ENCODE data around the gene LAMA2.

- TF ChIP-seq, protein P1, sequence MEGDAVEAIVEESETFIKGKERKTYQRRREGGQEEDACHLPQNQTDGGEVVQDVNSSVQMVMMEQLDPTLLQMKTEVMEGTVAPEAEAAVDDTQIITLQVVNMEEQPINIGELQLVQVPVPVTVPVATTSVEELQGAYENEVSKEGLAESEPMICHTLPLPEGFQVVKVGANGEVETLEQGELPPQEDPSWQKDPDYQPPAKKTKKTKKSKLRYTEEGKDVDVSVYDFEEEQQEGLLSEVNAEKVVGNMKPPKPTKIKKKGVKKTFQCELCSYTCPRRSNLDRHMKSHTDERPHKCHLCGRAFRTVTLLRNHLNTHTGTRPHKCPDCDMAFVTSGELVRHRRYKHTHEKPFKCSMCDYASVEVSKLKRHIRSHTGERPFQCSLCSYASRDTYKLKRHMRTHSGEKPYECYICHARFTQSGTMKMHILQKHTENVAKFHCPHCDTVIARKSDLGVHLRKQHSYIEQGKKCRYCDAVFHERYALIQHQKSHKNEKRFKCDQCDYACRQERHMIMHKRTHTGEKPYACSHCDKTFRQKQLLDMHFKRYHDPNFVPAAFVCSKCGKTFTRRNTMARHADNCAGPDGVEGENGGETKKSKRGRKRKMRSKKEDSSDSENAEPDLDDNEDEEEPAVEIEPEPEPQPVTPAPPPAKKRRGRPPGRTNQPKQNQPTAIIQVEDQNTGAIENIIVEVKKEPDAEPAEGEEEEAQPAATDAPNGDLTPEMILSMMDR (IDR thresholded peaks at IDR 0.05): no peak
- TF ChIP-seq POLR2A (IDR thresholded peaks at IDR 0.05): no peak
Measured at GRCh38 chr6:129203190-129203900, 320.4 kb downstream of the LAMA2 start.

All from testis (tissue), 2 donors.